ENCODE measurements around the gene NEUROD4.

GRCh38 chr12:54977155-54977554 is 42.6 kb upstream of the NEUROD4 start:
- no peak for TF ChIP-seq POLR2A (IDR thresholded peaks at IDR 0.05)
- no peak for TF ChIP-seq CTCF (IDR thresholded peaks at IDR 0.05)

Data from adrenal gland (tissue), 5 donors.